HG03025 (cell line): ENCODE measurements around the gene YY2.
"Not testable (repeated sequence)": the region's sequence is repeated elsewhere in the genome, so short reads cannot be mapped to it uniquely, and the experiment has no call there.

ENCODE experiments used
- ATAC-seq: cut with Tn5 transposase; IDR thresholded peaks from one replicate; pipeline ENCODE4 v1.9.1; 2021; ENCODE audit warnings: mild to moderate bottlenecking, moderate library complexity; ENCODE audit not compliant: unreplicated experiment, low FRiP score

YY2 gene

DNA sequence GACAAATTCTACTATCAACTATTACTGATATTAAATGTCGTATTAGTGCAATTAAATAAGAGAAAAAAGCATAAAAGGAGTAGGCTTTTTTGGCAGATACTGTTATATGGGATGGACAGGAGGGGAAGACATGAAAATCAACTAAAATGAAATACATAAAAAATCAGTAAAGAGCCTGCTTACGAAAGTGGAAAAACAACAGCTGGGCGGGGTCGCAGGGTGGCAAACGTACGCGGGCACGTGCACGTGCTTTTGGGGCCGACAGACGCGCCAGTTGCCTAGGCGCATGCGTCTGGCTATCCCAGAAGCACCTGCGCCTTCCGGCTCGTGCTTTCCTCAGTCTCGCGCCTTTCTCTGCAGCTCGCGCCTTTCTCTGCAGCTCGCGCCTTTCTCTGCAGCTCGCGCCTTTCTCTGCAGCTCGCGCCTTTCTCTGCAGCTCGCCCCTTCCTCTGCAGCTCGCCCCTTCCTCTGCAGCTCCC, at the start of gene YY2:
TSS of gene YY2 (plus strand) at position 51 of the 479 bp plus-strand sequence. CDS start 498 bp downstream, outside the sequence.
- ATAC-seq: no peak

DNA sequence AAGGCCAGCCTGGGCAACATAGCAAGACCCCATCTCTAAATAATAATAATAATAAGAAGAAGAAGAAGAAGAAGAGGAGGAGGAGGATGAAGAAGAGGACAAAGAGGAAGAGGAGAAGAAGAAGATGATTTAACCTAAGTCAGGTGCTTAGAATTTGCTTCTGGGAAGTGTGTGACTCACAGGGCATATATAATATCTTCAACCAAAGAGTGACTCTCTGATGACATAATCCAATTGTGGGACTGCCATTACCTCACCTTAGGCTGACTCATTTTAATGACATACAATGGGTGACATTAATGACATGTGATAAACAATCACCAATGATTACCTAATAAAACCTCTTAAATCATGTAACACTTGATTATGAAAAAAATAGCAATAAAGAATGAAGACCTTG, 49.1 kb upstream of the YY2 start:
- no peak for ATAC-seq

DNA sequence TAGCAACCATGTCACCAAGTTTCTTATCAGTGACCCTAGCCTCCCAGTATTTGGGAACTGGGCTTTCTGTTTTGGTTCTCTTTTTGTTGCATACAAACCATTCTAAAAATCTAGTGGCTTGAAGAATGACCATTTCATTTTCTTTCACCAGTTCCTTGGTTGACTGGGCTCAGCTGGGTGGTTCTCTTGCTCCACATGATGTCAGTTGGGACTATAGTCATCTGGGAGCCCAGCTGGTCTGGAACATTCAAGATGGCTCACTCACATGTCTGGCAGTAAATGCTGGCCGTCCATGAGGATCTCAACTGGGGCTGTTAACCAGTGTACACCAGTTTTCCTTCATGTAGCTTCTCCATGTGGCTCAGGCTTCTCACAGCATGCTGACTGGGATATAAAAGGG, 44.0 kb upstream of the YY2 start:
- ATAC-seq: no peak

DNA sequence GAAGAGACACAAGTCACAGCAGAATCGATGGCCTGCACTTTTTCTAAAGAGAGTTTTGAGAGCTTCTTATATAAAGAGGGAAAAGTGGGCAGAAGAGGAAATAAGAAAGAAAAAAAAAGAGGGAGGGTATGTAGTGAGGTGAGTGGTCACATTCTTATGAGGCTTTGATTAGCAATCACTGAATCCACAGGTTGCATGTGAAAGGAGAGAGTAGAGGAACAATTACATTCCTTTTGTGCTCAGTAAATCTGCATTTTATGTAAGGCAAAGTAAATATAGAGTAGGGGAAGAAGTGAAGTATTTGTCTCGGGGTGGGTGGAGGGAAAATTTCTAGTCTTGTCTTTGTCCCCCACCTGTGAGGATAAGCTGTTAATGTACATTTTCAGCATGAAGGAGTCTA, 43.2 kb upstream of the YY2 start:
- no peak for ATAC-seq

GRCh38 chrX:21813612-21814368, 42.0 kb upstream of the YY2 start:
- ATAC-seq: no peak

DNA sequence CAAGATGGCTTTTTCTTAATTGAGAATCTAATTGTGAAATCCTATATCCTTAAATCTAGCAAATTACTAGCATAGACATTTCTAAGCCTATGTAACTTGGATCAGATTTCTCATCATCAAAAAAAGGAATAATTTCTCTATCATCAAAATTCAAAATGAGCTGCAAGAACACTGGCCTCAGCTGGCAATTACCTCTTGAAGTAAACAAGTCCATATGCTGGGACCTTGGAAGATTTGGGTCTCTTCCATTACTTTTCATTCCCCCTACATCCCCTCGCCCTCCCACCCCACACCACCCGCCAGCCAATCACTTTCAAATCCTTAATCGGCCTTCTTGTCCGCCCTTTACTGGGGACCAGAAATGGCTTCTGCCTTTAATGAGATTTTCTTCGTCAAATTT, 39.7 kb upstream of the YY2 start:
- no peak for ATAC-seq

GRCh38 chrX:21820170-21820569, 35.6 kb upstream of the YY2 start:
- not testable (repeated sequence) for ATAC-seq

DNA sequence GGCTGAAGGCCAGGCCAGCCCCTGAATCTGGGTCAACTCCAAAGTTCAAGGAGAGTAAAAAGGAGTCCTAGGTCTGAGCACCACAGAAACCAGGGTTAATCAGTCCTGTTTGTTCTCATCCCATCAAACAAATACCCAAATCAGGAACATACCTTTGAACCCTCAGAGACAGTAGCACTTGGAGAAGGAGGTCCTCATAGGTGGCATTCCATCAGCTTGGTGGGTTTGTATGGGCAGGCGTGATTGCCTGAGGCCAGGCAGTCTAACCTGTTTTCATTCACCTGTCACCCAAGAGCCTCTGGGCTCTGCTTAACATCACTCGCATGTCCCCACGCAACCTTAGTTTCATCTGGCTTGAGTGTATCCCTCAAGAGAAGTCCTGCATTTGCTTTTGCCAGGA, 33.9 kb upstream of the YY2 start:
- ATAC-seq: no peak

DNA sequence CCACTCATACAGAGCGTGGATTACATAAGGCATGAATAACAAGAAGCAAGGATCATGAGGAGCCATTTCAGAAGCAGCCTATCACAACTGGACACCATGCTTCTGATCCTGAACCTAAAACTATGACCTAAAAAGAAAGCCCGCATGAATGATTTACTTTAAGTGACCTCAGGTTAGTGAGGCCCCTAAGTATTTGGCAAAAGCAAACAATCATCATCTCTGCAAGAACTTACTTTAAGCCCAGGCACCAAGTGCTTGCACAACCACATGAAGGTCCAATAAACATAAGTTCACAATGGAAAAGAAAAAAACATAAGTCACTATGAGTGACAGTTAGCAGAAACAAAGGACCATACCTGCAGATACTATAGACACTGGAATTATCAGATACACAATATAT, 24.3 kb upstream of the YY2 start:
- no peak for ATAC-seq

DNA sequence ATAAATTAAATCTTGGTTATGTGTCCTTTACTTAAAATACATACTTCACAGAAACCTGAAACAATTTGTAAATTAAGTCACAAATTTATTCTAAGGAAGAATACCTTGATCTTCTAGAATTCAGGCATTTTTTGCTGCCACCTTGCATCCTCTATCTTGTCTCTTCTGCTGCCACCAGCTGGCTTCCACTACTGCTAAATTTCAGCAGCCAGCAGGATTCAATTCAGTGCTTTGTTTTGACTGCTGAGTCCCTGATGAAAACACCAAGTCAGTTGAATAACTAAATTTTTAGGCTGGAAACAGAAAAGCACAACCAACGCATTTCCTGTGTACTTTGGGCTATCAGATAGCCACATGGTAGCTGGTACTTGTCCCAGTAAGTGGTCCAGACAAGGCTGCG, 18.7 kb upstream of the YY2 start:
- no peak for ATAC-seq

- peak; percentile 14 for ATAC-seq
These were observed 16.9 kb upstream of the YY2 start for GRCh38 chrX:21838937-21839333.

DNA sequence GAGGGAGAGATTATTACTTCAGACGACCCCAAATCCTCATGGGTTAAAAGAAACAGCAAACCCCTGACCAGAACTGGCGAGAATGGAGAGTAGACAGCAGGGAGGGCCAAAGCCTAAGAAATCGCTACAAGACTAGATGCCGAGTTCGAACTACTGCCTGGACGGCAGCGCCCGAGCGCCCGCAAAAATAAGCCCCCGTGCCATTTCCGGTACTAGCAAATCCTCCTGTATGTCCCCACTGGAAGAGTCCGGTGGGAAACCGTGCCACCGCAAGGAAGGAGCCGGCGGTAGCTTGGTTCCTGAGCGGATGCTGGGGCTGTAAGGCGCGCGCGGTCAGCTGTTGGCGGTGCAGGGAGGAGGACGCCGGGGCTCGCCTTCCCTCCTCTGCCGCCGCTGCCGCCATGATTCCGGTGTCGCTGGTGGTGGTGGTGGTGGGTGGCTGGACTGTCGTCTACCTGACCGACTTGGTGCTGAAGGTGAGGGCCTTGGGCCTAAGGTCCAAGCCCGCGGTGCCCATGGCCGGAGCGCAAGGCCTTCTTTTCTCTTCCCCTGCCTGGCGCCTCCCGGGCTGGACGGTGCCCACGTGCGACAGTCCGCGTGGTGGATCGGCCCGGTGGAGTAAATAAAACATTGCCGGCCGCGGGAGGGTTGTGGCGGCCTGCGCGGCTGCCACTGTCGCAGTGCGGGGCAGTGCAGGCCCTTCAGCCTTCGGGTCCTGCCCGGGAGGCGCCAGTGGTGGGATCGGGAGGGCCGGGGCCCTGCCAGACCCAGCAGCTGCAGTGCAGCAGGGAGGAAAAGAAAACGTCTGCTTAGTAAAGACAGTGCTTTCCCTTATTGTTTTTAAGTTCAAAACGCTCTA, 16.2 kb upstream of the YY2 start, which contains the start of gene MBTPS2:
TSS of gene MBTPS2 (plus strand) at position 284 of the 859 bp plus-strand sequence. CDS start at position 402, 118 bp downstream.
- ATAC-seq: peak; percentile 75

DNA sequence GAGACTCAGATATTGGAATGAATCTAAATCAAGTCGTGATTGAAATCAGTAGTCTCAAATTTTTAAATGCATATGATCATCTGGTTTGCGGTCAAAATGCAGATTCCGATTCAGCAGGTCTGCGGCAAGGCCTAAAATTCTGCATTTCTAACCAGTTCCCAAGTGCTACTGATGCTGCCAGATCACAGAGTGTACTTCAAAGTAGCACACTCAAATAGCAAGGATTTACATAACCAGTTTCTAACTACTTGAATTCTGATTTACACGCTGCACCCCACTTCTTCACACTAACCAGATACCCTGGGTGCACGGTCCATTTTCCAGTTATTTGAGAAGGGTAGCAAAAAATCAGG, 15.6 kb upstream of the YY2 start:
- ATAC-seq: no peak

- no peak for ATAC-seq
These were observed 12.6 kb upstream of the YY2 start for GRCh38 chrX:21843179-21843578.

- no peak for ATAC-seq
These were observed 10.7 kb upstream of the YY2 start for GRCh38 chrX:21845096-21845495.

DNA sequence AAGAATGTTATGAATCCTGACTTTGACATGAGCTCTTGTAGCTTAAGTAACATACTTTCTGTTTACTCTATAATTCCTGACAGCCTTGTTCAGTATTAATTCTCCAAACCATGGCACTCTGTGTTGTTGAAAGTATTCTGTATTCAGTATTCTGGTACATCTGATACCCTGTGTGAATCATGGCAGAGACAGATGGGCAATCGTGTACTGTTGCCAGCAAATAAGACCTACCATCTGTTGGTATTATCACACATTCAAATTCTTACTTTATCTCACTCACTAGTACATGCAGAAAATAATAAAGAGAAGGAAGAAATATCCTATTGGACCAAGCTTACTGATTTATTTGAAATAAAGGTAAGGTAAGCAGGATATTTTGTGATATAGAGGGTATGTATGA, 8.4 kb upstream of the YY2 start:
- no peak for ATAC-seq

- ATAC-seq: no peak
These were observed 2.2 kb upstream of the YY2 start for GRCh38 chrX:21853578-21853977.

GRCh38 chrX:21856504-21856903, 717 bp downstream of the YY2 start:
- ATAC-seq: no peak

- ATAC-seq: no peak
These were observed 7.5 kb downstream of the YY2 start for GRCh38 chrX:21863241-21863640.

DNA sequence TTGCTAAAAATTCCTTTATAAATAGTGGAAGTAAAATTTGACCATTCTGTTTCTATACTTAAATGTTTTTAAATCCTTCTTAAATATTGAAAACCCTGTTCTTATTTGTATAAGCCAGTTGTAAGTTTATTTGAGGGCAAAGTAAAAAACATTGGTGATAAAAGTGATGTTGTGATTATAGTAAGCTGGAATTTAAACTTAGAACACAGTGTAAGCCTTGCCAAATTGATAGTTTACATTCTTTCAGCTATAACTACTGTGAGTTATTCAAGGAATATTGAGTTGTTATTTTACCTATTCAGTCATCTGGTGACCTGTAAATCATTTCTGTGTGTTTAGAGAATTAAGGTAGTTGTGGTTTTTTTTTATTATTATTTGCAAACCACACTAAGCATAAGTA, 9.6 kb downstream of the YY2 start:
- ATAC-seq: no peak

- ATAC-seq: no peak
These were observed 14.7 kb downstream of the YY2 start for GRCh38 chrX:21870494-21870893.
